Muscle of back (tissue), 11 donors: ENCODE data around the gene TTC39C. TPM values are rescaled to one million over a fixed set of nuclear protein-coding genes. Genes with fewer than 3 reads are reported as not detected.
A peak's percentile ranks its signal among the peaks of the same experiment; 100 is the strongest.
"Not testable (repeated sequence)": the region's sequence is repeated elsewhere in the genome, so short reads cannot be mapped to it uniquely, and the experiment has no call there.

Experiments used
- DNase-seq, 3 donors: peaks; one replicate each; pipeline versions ENCODE4 v3.0.0 to v3.0.0-alpha.2; 2013
- polyA plus RNA-seq, 10 donors: library from polyadenylated mRNA; unstranded; fragments of 120-200 nt; gene quantifications; one replicate each; pipeline ENCODE4 v1.2.1, GENCODE V29; 2013; ENCODE audit not compliant: insufficient read length in 10 of 10

Gene TTC39C
- polyA plus RNA-seq, 10 donors, result 2.3 to 8.0 (median 4.1) TPM

- DNase-seq, result no peak
Measured at GRCh38 chr18:24051031-24051947, 36.7 kb downstream of the TTC39C start.

GRCh38 chr18:24052053-24052452 lies 37.5 kb downstream of the TTC39C start:
- no peak for DNase-seq

- peak in 1 of 3 donors; percentile 13 for DNase-seq
Measured at GRCh38 chr18:24053211-24053610, 38.7 kb downstream of the TTC39C start.

- peak in 2 of 3 donors; percentile 14 to 16 for DNase-seq
Measured at GRCh38 chr18:24054130-24054529, 39.6 kb downstream of the TTC39C start.

GRCh38 chr18:24055009-24055804 lies 40.7 kb downstream of the TTC39C start:
- DNase-seq, result no peak

GRCh38 chr18:24055878-24056277 lies 41.3 kb downstream of the TTC39C start:
- DNase-seq, result peak in 2 of 3 donors; percentile 12 to 47

GRCh38 chr18:24056506-24056905 lies 42.0 kb downstream of the TTC39C start:
- no peak for DNase-seq

- no peak for DNase-seq
Measured at GRCh38 chr18:24057804-24058203, 43.2 kb downstream of the TTC39C start.

- not testable (repeated sequence) for DNase-seq
Measured at GRCh38 chr18:24059385-24059784, 44.8 kb downstream of the TTC39C start.

GRCh38 chr18:24060644-24061043 lies 46.1 kb downstream of the TTC39C start:
- no peak for DNase-seq

GRCh38 chr18:24063121-24063731 lies 48.7 kb downstream of the TTC39C start:
- peak in 1 of 3 donors; percentile 34 for DNase-seq

GRCh38 chr18:24064391-24065100 lies 50.0 kb downstream of the TTC39C start:
- no peak for DNase-seq

- no peak for DNase-seq
Measured at GRCh38 chr18:24065906-24066305, 51.4 kb downstream of the TTC39C start.

GRCh38 chr18:24068945-24069693 lies 54.6 kb downstream of the TTC39C start:
- DNase-seq, result no peak

- no peak for DNase-seq
Measured at GRCh38 chr18:24071029-24071428, 56.5 kb downstream of the TTC39C start.

GRCh38 chr18:24071779-24072178 lies 57.2 kb downstream of the TTC39C start:
- DNase-seq, result no peak

GRCh38 chr18:24072743-24073142 lies 58.2 kb downstream of the TTC39C start:
- DNase-seq, result no peak

GRCh38 chr18:24073791-24074190 lies 59.2 kb downstream of the TTC39C start:
- no peak for DNase-seq

- DNase-seq, result not testable (repeated sequence)
Measured at GRCh38 chr18:24074757-24075156, 60.2 kb downstream of the TTC39C start.

GRCh38 chr18:24075767-24076597 lies 61.4 kb downstream of the TTC39C start:
- DNase-seq, result peak; percentile 41 to 89 (median 49)
